NOMO-1 treated with DMSO at 0.1 percent for 48 hours (cell line): Measurements from ENCODE around the gene GALT.

Experiments
- DNase-seq: peaks from one replicate; lab custom pipeline; 2025; ENCODE audit not compliant: unreplicated experiment; lab: John Stamatoyannopoulos, UW

The GALT gene

DNA sequence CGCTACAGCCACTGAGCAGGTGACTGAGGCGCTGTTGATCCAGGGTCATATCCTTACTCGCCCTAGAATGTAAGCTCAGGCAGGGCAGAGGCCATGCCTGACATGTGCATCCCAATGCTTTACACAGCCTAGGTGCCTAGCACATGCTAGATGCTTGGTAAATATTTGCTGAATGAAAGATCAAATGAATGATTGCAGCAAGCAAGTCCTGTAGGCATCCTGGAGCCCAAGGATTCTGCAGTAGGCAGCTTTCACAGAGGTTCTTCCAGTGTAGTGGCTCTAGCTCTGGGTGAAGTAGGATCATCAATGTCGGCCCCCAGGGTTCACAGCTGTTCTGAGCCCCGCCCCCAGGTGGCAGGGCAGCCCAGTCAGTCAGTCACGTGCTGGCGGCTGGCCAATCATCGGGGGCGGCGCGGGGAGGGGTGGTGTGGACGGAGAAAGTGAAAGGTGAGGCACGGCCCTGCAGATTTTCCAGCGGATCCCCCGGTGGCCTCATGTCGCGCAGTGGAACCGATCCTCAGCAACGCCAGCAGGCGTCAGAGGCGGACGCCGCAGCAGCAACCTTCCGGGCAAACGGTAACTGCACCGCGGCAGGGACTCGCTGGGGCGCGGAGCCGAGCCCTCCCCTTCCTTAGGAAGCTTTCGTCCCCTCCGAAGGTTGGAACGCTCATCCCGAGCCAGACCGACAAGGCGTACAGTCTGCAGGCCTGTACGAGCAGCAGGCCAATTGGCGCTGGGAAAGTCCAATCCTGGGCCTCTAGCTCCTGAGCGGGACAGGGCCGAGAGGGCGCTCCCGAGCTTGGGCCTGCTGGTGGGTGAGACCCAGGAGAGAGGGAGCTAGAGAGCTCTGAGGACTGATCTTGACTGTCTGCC is at the start of gene GALT:
GALT (plus strand) TSS at position 465 of the 873 bp plus-strand sequence; CDS start at position 495, 30 bp downstream.
- DNase-seq, result peak; percentile 95

DNA sequence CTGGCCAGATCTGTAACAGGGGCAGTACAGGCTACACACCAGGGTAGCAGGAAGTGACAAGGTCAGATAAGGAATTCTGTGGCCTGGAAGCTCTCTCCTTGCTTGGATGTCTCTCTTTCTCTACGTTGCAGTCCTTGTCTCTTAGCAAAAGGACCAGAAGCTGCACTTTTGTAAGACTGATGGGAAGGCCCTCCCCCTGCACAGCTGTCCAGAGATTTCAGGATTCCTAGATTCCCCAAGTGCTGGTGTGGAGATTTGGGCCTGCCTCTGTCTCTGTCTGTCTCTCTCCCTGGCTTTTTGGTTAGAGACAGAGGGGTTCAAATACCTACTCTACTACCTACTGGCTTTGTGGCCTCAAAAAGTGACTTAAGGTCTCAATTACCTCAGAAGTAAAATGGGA is 46.9 kb upstream of the GALT start:
- DNase-seq, result no peak

DNA sequence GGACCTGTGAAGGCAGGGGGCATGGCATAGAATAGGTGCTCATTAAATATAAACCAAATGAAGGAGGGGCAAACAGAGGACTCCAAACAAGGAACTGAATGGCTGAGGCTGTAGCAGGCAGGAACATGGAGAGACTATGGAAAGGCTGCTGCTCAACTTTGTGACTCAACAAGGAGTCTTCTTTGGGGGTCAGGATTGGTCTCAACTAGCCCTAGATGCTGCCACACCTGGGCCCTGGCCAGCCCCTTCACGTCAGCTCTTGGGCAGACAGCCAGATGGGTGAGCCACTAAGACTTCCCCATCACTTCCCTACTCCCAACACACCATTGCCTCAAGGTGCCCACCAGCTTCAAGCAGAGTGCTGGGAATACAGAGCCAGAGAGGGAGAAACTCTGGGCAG is 45.6 kb upstream of the GALT start:
- DNase-seq, result no peak

DNA sequence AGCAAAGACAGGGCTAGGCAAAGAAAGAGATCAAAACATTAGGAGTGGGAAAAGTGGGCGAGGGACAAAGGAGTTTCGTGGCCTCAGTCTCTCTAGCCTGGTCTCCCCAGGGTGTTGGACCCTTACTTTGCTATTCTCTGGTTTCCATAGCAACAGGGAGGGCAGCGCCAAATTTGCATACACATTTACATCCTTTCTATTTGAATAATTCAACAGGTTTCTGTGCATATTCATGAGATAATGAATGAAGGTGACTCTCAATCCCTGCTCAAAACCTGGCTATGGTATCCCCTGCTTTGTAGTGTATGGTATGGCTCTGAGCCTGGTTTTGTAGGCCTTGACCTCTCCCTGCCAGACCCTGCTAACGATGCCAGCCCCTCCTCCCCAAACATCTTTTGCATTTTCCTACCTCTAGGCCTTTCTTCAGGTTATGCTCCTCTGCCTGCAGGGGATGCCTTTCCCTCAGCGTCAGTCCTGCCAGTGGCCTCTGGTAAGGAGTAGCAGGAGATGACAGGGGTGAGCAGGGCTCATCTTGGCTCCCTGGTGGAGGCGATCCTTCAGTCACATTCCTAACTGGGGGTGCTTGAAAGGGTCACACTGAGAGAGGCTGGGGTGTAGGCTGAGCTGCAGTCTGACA is 44.4 kb upstream of the GALT start:
- no peak for DNase-seq

DNA sequence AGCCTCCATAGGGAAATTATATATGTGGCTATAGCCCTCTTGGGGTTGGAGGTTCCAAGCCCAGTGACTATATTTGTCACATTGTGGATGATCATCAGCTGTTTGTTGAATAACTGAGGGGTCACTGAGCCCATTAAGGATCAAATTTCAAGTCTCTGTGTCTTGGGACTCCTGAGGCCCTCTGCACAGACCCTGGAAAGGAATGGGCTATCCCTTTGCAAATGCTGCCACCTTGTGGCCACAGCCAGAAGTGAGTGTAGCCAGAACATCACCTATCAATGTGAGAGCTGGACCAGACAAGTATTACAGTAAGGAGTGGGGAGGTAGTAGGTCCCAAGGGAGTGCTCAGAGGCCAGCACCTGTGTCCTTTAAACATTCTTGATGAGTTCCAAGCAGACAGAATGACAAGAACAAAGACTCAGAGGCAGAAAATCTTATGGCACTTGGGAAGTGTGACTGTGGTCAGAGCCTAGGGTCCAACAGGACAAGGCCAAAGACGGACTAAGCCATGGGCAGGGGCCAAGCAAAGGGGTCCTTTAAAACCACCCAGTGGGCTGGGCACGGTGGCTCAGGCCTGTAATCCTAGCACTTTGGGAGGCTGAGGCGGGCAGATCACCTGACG is 42.8 kb upstream of the GALT start:
- peak; percentile 75 for DNase-seq

DNA sequence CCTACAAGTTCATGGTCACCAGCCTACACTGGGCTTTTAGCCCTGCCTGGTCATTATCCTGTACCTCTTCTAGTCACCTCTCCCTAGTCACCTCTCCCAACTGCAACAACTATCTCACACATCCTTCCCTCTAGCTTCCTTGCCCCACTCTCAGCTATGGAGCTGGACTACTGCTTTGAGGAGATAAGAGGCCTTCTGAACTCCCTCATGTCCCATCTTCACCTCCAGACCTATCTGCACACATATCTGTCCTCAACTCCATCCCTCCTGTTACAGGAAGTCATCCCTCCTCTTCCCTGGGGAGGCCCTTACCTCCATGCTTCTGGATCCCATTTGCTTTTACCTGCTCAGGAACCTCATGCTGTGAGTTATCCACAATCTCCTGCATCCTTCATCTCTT is 40.3 kb upstream of the GALT start:
- DNase-seq, result no peak

DNA sequence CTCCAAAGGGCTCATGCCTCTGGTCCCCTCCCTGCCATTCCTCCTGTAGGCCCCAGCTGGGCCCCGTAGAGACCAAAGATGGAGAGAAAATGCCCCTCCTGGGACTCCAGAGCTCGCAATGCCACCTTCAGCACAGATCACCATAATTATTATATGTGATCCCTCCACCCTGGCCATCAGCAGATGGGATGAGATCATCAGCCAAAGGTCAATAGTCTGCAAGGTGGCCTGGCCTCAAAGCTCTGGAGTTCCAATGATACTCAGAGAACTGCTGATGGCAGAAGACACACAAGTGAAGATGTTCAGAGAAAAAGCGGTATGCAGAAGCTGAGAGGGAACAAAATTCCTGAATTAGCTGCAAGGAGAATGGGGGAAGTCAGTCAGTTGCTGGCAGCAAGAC is 39.6 kb upstream of the GALT start:
- no peak for DNase-seq

DNA sequence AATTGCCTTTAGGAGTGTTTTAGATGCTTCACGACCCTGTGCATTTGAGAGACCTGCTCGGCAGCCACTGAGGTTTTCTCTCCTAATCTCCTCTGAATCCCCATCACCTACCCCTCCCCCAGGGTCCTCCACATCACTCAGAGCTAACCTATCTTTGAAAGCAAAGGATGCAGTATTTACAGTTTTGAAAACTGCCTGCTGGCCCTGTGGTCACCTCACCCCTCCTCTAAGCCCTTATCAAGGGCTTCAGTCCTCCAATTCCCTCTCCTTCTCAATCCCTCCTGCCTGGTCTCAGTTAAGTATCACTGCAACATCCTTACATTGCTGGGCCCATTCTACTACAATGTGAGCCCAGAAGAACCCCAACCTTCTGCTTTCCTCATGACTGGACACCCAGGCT is 39.1 kb upstream of the GALT start:
- DNase-seq, result no peak

DNA sequence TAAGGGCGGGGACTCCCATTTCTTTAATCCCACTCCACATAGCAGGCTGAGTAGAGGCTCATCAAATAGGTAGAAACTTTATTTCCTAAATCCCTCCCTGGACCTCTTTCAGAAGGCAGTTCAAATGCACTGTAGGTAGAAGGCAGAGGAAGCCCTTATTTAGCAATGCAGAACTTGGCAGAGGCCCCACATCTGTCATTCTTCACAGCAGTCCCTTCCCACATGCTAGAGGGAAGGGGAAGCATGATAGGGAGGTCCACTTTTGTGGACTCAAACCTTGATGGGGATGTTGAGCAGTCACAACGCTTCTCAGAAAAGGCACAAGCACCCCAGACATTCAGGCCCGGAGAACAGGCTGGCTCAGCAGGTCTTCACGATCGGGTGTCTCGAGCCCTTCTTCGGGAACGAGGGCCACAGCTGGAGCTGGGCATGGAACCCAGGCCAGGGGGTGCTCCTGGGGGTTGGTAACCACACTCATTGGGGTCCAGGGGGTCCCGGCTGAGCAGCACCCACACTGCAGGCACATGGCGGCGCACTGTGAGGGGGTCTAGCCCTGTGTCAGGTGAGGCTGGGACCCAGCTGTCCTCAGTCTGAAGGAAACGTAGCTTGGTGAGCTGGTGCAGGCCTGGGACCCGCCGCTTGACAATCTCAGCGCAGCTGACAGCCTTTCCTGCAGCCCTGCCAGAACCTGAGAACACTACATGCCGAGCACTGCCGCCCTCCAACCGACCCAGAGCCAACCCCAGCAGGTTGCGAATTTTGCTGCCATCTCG is 35.9 kb upstream of the GALT start:
- DNase-seq, result no peak

DNA sequence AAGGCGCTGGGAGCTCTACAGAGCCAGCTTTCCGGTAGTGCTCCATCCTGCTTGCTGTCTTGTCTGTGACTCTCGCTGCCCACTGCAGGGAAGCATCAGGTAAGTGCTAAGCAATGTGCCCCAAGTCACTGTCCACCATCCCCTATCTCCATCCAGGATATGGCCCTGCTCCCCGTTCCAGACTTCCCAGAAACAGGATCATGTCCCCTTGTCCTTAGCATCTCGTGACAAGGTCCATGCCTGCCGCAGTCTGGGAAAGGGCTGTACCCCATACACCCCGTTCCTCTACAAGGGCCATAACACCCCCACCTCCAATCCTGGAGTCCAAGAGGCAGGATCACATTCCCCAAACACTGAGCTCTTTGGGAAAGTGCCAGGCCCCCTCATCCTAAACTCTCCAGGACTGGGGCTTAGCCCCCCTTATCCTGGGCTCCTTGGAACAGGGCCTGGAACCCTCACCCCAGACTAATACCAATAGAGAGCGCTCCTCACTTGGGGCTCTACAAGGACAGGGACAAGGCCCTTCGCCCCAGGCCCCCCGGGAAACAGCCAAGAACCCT is 35.1 kb upstream of the GALT start:
- DNase-seq, result no peak

DNA sequence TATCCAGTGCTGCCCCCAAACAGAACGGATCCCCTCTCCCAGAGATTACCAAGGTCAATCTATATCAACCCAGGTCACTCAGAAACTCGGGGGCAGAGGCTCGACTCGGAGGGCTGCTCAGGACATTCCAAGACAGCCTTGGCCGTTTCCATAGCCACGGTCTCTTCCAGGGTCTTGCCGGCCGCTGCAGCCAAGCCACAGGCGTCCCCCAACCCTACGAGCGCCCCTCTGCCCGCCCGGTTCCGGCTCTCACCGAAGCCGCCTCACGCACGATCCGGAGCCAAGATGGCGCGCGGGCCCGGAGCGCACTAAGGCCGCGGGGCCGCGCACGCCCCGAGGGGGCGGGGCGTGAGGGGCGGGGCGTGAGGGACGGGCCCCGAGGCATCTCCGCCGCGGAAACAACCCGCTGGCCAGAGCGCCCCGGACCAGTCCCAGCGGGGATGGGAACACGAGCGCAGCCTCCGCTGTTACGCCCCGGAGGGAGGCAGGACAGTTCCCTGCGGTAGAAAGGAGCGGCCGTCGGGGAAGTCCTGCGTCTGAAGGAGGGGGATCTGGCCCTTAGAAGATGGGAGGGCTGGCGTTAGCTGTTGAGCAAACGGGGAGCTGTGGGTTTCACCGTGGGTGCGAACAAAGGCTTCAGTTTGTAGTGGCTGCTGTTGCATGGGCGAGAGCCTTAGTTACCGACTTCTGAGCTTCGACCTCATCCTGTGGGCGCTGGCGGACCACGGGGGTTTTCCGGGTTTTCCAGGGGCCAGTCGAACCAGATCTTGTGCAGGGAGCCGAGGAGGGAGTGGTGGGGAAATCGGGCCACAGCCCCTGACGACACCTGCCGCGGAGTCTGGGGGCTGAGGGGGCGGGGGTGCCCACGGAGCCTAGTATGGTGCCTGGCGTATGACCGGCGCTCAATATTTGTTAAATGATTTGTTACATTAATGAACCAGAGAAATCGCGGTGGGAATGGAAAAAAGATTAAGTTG is 34.4 kb upstream of the GALT start, which contains the start of gene RPP25L:
RPP25L (minus strand) TSS at position 287 of the 977 bp plus-strand sequence. CDS start 801 bp downstream, outside the sequence.
- peak; percentile 77 for DNase-seq

DNA sequence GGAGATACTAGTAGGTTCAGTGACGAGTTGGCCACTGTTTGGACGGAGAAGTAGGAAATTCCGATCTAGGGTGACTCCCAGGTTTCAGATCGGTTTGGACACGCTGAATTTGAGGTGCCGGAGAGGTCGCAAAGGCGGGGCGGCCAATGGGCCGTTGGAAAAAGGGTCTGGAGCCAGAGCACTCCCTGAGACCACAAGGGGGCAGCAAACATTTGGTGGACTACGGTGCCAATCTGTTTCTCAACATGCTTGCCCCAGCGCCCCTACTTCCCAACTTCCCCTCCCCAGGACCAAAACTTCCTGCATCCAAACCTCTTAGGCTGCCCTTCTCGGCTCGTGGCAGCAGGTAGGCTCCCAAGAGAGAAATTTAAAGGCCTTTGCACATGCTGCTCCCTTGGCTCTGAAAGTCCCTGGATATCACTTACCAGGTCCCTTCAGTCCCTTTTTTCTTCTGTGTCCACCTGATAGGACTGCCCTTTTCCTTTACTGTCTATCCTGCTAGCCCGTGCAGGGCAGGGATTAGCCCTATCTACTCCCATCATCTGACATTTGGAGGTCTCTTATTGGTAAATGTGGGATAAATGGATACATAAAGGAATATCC is 33.6 kb upstream of the GALT start:
- DNase-seq, result peak; percentile 82

DNA sequence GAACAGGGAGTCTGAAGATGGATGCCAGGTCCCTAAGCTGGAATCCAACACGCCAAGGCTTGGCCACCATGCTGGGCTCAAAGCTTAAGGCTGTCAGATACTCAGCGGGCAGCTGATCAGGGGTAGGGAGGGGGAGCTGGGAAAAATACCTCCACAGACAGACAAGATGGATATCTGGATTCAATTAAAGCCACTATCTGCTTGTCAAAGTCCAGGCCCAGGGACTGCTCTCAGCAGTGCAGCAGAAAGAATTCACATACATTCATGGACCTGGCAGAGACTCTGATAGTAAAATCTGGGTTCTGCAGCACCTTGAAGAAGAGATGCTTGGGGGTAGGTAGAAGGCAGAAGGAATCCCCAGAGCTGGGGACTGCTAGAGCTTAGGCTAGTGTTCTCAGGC is 31.3 kb upstream of the GALT start:
- DNase-seq, result no peak

DNA sequence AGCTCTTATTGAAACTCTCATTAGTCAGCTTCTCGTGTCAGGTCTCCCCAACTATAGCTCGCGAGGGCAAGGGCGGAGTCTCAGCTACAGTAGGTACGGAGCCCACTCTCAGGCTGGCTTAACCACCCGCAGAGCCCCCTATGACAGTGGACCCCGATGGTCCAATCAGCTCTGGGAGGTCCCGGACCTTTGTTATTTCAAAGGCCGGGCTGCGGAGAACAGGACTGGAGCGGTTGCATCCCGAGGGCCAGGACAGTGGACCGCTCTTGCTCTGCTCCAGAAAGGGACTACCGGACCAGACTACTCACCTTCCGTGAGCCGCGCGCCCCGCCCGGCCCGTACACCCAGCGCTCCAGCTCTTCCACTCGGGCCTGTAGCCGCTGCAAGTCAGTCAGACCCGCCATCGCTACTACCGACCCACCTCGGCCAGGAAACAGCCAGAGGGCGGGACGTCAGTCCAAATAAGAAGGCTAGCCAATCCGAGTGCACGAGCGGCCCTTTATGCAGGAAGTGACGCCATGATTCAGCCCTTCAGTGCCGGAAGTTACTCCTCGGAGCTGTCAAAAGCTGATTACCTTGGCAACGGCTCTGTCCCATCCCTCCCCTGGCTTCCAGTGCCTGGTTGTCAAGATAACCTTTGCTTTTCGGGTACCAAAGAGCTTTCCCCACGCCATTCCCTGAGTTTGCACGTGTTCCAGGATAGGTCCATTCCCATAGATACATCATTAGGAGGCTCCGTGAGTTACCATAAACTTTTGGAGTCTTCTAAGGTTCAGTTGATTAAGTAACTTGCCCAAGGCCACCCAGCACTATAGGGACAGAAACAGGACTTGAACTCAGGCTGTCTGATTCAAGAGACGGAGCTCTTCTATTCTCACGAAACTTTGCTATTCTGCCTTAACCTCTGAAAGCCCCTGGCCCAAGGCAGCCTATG is 26.1 kb upstream of the GALT start, which contains the start of gene DCTN3:
DCTN3 (minus strand) TSS at position 435 of the 934 bp plus-strand sequence; CDS start at position 404, 31 bp downstream.
- peak; percentile 99 for DNase-seq

DNA sequence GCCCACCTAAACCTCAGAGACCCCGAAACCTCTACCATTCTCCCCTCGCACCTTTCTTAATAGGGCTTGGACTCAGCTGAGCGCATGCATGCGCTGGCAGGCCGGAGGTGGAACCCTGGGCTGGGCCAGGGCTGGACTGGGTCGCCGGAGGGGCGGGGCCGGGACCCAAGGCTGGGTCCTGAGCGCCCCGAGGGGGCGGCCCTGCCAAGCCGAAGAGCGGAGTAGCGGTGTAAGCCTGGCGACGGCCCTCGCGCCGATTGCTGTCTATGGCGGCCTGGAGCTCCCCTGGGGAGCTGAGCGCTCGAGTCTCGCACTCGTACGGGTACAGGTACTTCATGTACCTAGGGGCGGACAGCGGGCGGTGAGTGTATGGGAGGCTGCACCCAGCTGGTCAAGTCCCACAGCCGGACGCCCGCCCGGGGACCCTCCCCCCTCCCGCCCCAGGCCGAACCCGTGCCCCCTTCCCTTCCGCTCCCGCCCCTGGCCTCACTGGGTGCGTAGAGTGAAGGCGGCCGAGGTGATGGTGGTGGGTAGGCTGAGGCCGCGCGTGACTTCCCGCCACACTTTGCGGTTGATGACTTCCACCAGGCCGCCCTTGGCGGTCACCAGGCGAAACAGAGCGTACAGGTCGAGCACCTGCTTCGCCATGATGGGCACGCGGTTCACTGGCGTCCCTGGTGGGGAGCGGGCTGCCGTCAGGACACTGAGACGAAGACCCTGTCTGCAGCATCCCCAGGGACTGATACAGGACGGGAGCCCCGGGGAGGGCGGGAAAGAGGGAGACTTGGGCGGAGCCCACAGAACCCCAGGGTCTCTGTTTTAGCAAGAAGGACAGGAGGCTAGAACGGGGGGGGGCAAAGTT is 22.9 kb upstream of the GALT start:
- DNase-seq, result no peak

DNA sequence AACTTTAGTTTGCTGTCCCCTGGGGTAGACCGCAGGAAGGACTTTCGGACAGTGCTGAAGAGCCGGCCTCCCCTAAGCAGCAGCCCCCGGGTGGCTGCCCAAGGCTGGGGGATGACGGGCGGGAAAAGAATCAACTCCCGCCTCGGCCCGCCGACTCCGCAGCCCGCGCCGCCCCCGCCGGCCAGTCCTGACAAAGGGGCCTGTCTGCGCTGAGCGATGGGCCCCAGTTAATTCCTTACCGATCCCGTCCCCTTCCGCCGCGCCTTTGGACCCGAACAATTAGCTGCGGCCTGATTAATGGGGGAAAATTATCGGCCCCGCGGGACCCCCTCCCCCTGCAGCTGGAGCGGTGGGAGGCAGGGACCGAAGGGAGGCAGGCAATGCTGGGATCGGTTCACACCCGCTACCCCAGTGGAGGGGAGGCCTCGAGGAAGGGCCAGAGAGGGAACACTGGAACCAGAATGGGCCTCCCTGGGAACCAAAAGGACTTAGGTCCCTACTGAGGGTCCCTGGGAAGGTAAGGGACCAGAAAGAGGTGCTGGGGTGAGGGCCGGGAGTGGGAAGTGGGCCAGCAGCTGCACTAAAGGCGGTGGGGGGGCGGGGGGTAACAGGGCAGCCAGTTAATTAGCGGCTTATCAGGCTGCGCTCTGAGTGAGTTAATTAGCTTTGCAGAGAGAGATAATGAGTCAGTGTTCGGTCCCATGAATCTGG is 21.8 kb upstream of the GALT start:
- DNase-seq, result no peak

DNA sequence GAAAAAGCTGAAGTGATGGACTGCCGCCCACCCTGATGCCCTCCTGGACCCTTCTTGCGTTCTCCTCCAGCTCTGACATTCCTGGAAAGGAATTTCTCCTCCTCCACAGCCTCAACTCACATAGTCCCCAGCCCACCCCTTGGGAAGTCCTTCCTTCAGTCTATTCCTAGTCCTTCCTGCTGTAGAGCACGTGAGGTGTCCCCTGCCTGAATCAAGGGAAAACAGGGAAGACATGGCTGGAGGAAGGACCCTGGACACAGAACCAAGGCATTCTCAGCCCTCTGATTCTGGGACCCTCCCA is 21.3 kb upstream of the GALT start:
- no peak for DNase-seq
